Measurements from ENCODE around the gene SH2D7. TPM values are rescaled to one million over a fixed set of nuclear protein-coding genes. Genes with fewer than 3 reads are reported as not detected.

SH2D7 gene
- total RNA-seq, 1 experiment from 2014 or later, result not detected

DNA sequence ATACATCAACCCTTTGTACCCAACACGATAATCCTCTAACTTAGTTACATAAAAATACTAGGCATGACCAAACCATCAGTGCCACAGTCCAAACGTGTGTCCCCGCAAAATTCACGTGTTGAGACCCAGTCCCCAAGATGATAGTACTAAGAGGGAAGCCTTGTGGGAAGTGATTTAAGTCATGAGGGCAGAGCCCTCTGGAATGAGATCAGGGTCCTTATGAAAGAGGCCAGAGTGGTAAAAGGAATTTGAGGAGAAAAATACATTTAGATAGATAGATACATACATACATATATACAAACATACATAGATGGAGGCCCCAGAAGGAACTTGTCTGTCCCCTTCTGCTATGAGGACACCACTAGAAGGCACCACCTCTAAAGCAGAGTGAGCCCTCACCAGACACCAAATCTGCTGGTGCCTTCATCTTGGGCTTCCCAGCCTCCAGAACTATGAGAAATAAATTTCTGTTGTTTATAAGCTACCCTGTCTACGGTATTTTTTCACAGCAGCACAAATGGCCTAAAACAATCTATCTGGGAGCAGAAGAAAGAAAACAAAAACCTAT lies 22.8 kb upstream of the SH2D7 start:
- Histone ChIP-seq H4K8ac (replicated peaks; ENCODE audit: insufficient read length, low read depth, low read length) (no peak overlapping the region), H2BK5ac (ENCODE audit: insufficient read length, low read length) (no peak overlapping the region), H4K5ac (ENCODE audit: insufficient read length, low read depth, low read length) (no peak overlapping the region), H3K18ac (ENCODE audit: insufficient read length, low read depth, low read length) (no peak overlapping the region), H3K9ac (ENCODE audit: extremely low read depth, insufficient read length, low read length) (no peak overlapping the region), H3K4me1 (ENCODE audit: insufficient read depth, low read length) (peaks cover 19% of the 10 kb centered on the region), H3K23ac (ENCODE audit: insufficient read length, low read depth, low read length) (no peak overlapping the region), H3K56ac (ENCODE audit: insufficient read length, low read depth, low read length) (no peak overlapping the region), H2BK12ac (ENCODE audit: insufficient read length, low read depth, low read length) (no peak overlapping the region), H3K79me1 (ENCODE audit: insufficient read depth, low read depth, low read length, poor library complexity, severe bottlenecking) (peaks cover 2% of the 10 kb centered on the region), H2BK120ac (ENCODE audit: low read depth, low read length, poor library complexity, severe bottlenecking) (no peak overlapping the region), H3T11ph (ENCODE audit: low read length) (no peak overlapping the region), H2AFZ (ENCODE audit: low read length) (no peak overlapping the region), H4K20me1 (ENCODE audit: control insufficient read depth, insufficient read depth, insufficient read length) (no peaks in the 10 kb centered on the region), H3K4ac (ENCODE audit: low read depth, low read length) (no peak overlapping the region), H3K9me3 (ENCODE audit: control insufficient read depth, low read depth, low read length) (no peaks in the 10 kb centered on the region), H2AK5ac (ENCODE audit: insufficient read length, low read length) (no peak overlapping the region), H3K23me2 (ENCODE audit: insufficient read length, low read depth, low read length, poor library complexity, severe bottlenecking) (no peaks in the 10 kb centered on the region), H2BK20ac (ENCODE audit: low read depth, low read length, poor library complexity, severe bottlenecking) (no peak overlapping the region), H3K14ac (ENCODE audit: insufficient read depth, low read length) (no peak overlapping the region), H3K27ac (ENCODE audit: insufficient read length, low read depth, low read length) (no peak overlapping the region), H2BK15ac (ENCODE audit: low read depth, low read length) (no peak overlapping the region), H4K91ac (ENCODE audit: insufficient read length, low read depth, low read length) (no peak overlapping the region), H3K4me2 (ENCODE audit: insufficient read depth, insufficient read length, low read length) (no peak overlapping the region), H3K27me3 (ENCODE audit: insufficient read depth, low read length) (no peaks in the 10 kb centered on the region), H3K79me2 (ENCODE audit: insufficient read depth, low read length) (no peaks in the 10 kb centered on the region; the same call in 1 of the 2 replicates)
- H3K9me3 Mint-ChIP-seq, result no peaks in the 10 kb centered on the region
- TF ChIP-seq, protein P1, sequence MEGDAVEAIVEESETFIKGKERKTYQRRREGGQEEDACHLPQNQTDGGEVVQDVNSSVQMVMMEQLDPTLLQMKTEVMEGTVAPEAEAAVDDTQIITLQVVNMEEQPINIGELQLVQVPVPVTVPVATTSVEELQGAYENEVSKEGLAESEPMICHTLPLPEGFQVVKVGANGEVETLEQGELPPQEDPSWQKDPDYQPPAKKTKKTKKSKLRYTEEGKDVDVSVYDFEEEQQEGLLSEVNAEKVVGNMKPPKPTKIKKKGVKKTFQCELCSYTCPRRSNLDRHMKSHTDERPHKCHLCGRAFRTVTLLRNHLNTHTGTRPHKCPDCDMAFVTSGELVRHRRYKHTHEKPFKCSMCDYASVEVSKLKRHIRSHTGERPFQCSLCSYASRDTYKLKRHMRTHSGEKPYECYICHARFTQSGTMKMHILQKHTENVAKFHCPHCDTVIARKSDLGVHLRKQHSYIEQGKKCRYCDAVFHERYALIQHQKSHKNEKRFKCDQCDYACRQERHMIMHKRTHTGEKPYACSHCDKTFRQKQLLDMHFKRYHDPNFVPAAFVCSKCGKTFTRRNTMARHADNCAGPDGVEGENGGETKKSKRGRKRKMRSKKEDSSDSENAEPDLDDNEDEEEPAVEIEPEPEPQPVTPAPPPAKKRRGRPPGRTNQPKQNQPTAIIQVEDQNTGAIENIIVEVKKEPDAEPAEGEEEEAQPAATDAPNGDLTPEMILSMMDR (conservative IDR thresholded peaks at IDR 0.05), result no peak
- H3K4me3 Mint-ChIP-seq, result no peak overlapping the region
- peaks cover 0 to 4% (median 0%) of the 10 kb centered on the region in 3 experiments; a peak in 2 of 7 replicates for H3K36me3 Mint-ChIP-seq (ENCODE audit: insufficient read depth in 1 of 3, low read depth in 3 of 3)
- no peaks in the 10 kb centered on the region for H3K27me3 Mint-ChIP-seq (ENCODE audit: low read depth)
- DNase-seq, result no peak
- H3K4me1 Mint-ChIP-seq, result peaks cover 40 to 67% of the 10 kb centered on the region in 2 experiments
- peak overlapping the region in 1 of 3 experiments; percentile 57; a peak in 1 of 7 replicates for H3K27ac Mint-ChIP-seq
- WGBS (ENCODE audit: extremely low coverage, insufficient read length, low lambda C conversion rate), result 100% methylated on average over 1 of the region's 5 CpGs
